Heart right ventricle (tissue), 16 donors: ENCODE measurements around the gene SBF2. TPM values are rescaled to one million over a fixed set of nuclear protein-coding genes. Genes with fewer than 3 reads are reported as not detected.

Source experiments
- ATAC-seq, 8 donors: fragments of 200-7000 bp; cut with Tn5 transposase; one replicate each; pipeline ENCODE4 v1.9.1; 2020; ENCODE audit warnings: mild to moderate bottlenecking in 8 of 8, moderate library complexity in 8 of 8, moderate number of reproducible peaks in 1 of 8
- DNase-seq, 2 donors: peaks; one replicate each; pipeline ENCODE4 v3.0.0-alpha.2; 2020
- H3K27ac ChIP-seq, 10 donors: fragments of 200-600 bp; sonication (generic) in 2 of 10; one replicate each; pipeline versions ENCODE4 v1.5.0 to v1.8.0; 2020 to 2022; ENCODE audit warnings: mild to moderate bottlenecking in 3 of 10
- H3K27me3 ChIP-seq, 7 donors: fragments of 200-600 bp; one replicate each; pipeline ENCODE4 v1.8.0; 2021 to 2022; ENCODE audit warnings: mild to moderate bottlenecking in 2 of 7
- H3K36me3 ChIP-seq, 9 donors: fragments of 200-600 bp; sonication (generic) in 1 of 9; one replicate each; pipeline versions ENCODE4 v1.5.0 to v1.8.0; 2020 to 2022; ENCODE audit warnings: mild to moderate bottlenecking in 2 of 9
- H3K4me1 ChIP-seq, 9 donors: fragments of 200-600 bp; sonication (generic) in 1 of 9; one replicate each; pipeline versions ENCODE4 v1.5.0 to v1.8.0; 2020 to 2022; ENCODE audit warnings: mild to moderate bottlenecking in 4 of 9
- H3K4me3 ChIP-seq, 10 donors: fragments of 200-600 bp; sonication (generic) in 2 of 10; one replicate each; pipeline versions ENCODE4 v1.5.0 to v1.8.0; 2020 to 2022; ENCODE audit warnings: mild to moderate bottlenecking in 7 of 10, moderate library complexity in 2 of 10
- H3K9me3 ChIP-seq, 11 donors: fragments of 200-600 bp in 10 of 11; sonication (generic) in 2 of 11; one replicate each; pipeline versions ENCODE4 v1.5.0 to v1.8.0; 2013 to 2022; ENCODE audit warnings: mild to moderate bottlenecking in 2 of 11, control low read depth in 1 of 11, moderate library complexity in 1 of 11
- WGBS, 2 donors: extraction: QIAGEN DNeasy Blood & Tissue Kit; methylation state at CpG; one replicate each; pipeline ENCODE4 v1.1.7; 2013; ENCODE audit warnings: inconsistent platforms in 1 of 2; 5-methylcytosine and 5-hydroxymethylcytosine counted together
- intact Hi-C, 10 donors: fragments of 100-400 bp; cut with DNase I; formaldehyde crosslinking; loops; one replicate each; pipeline versions ENCODE4 v1.11.1 to v1.14.2; 2022
- polyA plus RNA-seq, 2 donors: library from polyadenylated mRNA; stranded (reverse); fragments of 200-250 nt; gene quantifications; one replicate each; pipeline ENCODE4 v1.2.3, GENCODE V29; 2013
- total RNA-seq, 10 donors: library from RNA; stranded (reverse); fragmentation: NEBNext Ultra II Directional in 3 of 10; extraction: Animal tissue kit (Norgen Biotek cat#: 25700) in 3 of 10; gene quantifications; one replicate each; pipeline versions ENCODE4 v1.2.1 to v1.2.4, GENCODE V29; 2021 to 2023
- TF ChIP-seq, protein P1 (sequence below), 9 donors: fragments of 200-600 bp; sonication (generic) in 2 of 9; IDR thresholded peaks; one replicate each; pipeline versions ENCODE4 v1.5.0 to v1.8.0; 2021 to 2022; ENCODE audit warnings: antibody characterized with exemption in 9 of 9, mild to moderate bottlenecking in 5 of 9, moderate library complexity in 1 of 9
- donor health status: Arrhythmogenic right ventricular cardiomyopathy.
- donor health status: ischemic (EF 13 %, LVEDD 7.1; RV severe dilation, severe dysfunction).
- donor health status: healthy with polysubstance abuse.
- donor health status: DM: no; HTN: yes; CAD: no.
- donor health status: DM: no; HTN: no; CAD: no.
- donor health status: ischemic (EF 25% LVEDD 6.9; RV normal size, moderate dysfunction).
- donor health status: ischemic (EF 25% LVEDD 5.7; RV mildly dilated, moderate dysfunction).
- donor health status: healthy.
- donor health status: DM: yes; HTN: yes; CAD: no.
- donor health status: Ischemic cardiomyopathy.
- donor health status: ischemic (EF 35%, LVEDD 5.7; RV mildly dilated, moderate dysfunction).
- donor health status: nonischemic (EF 11% LVEDD 7.7; RV severe dilation, severe dysfunction).
- donor health status: DM: yes; HTN: yes; CAD: no.
- donor health status: PGD.
- donor health status: ischemic (EF 29% LVEDD 5.4; RV normal size, mild dysfunction).
- donor health status: nonischemic (EF 23%, LVEDD 6.1; RV moderate dilation, normal function).

SBF2 gene
- total and polyA plus RNA-seq, 12 donors = 8.9 to 27.1 (median 21.2) TPM

DNA sequence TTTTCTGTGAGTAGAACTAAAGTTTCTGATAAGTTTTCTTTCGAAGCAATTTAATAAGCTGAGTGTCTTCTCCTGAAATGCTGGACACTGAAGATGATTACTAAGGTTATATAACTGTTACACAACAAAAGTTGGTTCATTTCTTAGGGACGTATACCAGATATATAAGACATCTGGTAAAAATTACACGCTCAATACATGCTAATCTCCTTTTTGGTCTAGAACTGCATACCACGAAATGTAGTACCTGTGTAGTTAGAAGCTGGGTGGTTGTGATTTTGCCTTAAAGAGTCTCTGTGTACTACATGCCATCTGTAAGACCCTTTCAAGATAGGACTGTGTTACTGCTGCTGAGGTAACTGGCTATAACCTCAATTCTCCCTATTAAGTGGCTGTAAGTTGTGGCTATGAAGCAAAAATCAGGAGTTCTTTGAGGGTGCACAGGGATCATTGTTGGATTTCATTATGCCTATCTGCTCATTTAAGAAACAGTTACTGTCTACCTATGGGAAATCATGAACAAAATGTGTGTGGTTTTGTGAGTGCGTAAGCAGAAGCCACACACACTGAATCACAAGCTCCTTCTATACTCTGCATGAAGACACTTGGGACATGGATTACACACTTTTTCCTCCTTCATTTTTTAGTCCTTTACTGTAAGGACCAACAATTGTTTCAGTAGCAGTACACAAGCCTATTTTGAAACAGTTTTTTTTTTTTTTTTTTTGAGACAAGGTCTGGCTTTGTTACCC is 434.3 kb downstream of the SBF2 start:
- DNase-seq (no peak), ATAC-seq (no peak)
- Histone ChIP-seq H3K9me3 (no peaks in the 10 kb centered on the region), H3K36me3 (peaks cover 0 to 22% (median 16%) of the 10 kb centered on the region in 9 donors), H3K4me3 (no peak overlapping the region), H3K27ac (no peak overlapping the region), H3K4me1 (peaks cover 0 to 19% (median 13%) of the 10 kb centered on the region in 9 donors), H3K27me3 (no peaks in the 10 kb centered on the region)
- TF ChIP-seq, protein P1, sequence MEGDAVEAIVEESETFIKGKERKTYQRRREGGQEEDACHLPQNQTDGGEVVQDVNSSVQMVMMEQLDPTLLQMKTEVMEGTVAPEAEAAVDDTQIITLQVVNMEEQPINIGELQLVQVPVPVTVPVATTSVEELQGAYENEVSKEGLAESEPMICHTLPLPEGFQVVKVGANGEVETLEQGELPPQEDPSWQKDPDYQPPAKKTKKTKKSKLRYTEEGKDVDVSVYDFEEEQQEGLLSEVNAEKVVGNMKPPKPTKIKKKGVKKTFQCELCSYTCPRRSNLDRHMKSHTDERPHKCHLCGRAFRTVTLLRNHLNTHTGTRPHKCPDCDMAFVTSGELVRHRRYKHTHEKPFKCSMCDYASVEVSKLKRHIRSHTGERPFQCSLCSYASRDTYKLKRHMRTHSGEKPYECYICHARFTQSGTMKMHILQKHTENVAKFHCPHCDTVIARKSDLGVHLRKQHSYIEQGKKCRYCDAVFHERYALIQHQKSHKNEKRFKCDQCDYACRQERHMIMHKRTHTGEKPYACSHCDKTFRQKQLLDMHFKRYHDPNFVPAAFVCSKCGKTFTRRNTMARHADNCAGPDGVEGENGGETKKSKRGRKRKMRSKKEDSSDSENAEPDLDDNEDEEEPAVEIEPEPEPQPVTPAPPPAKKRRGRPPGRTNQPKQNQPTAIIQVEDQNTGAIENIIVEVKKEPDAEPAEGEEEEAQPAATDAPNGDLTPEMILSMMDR (IDR thresholded peaks at IDR 0.05) = no peak
- 86 to 87% methylated on average over 5 of the region's 5 CpGs for WGBS, 2 donors
- intact Hi-C loops = loop anchor here (5.0 to 10.0 kb wide), 8 partner anchors 102 to 465 kb away; partner anchors contain the start of gene ADM (in 4 of the 10)

DNA sequence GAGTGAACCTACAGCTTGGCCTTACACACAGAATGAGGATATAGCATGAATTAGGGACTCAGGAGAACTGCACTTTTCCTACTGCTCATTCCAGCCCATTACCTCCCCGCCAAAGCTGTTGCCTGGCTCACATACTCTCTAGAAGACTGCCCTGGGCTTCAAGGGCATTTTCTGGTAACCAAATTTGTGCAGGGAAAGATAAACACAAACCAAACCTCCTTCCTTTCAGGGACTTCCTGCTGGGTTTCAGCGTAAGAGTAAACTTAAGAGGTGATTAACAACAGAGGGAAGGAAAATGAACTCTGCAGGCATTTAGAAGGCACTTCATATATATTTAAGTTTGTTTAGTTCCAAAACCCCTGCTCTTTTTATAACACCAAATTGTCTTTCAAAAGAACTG is 435.2 kb downstream of the SBF2 start:
- 48 to 68% methylated on average over 2 of the region's 2 CpGs for WGBS, 2 donors
- DNase-seq (no peak), ATAC-seq (no peak)
- Histone ChIP-seq H3K4me1 (peaks cover 0 to 19% (median 14%) of the 10 kb centered on the region in 9 donors), H3K36me3 (peaks cover 0 to 28% (median 21%) of the 10 kb centered on the region in 9 donors), H3K9me3 (no peaks in the 10 kb centered on the region), H3K27me3 (no peaks in the 10 kb centered on the region), H3K4me3 (no peak overlapping the region), H3K27ac (no peak overlapping the region)
- TF ChIP-seq, protein P1 (IDR thresholded peaks at IDR 0.05) = no peak
- intact Hi-C loops = loop anchor here in 2 of 10 donors (5.0 to 10.0 kb wide), 2 partner anchors 356 to 448 kb away; partner anchors contain the start of gene ADM (in 1 of the 2)

DNA sequence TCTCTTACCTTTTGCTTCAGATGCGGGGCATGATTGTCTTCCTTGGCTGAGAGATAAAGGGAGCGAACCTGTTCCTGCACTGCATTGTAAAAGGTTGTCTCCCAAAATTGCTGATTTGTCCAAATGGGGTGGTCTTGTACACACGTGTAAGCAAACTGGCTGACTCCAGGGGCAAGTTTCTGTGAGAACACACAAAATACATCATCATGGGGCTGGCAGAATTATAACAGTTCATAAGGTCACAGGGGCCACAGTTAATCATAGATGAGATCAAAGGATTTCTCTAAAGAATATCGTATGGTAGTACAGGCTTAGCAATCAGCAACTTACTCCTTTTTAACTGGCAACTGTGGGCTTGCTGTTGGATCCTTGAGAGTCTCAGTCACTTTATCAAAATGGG is 435.8 kb downstream of the SBF2 start:
- TF ChIP-seq, protein P1 (IDR thresholded peaks at IDR 0.05) = no peak
- no peak for ATAC-seq
- intact Hi-C loops = loop anchor here in 2 of 10 donors (5.0 to 10.0 kb wide), 2 partner anchors 357 to 449 kb away; partner anchors contain the start of gene ADM (in 1 of the 2)
- Histone ChIP-seq H3K4me3 (no peak overlapping the region), H3K36me3 (peaks cover 0 to 32% (median 22%) of the 10 kb centered on the region in 9 donors), H3K27ac (no peak overlapping the region), H3K4me1 (peaks cover 0 to 19% (median 14%) of the 10 kb centered on the region in 9 donors), H3K27me3 (no peaks in the 10 kb centered on the region), H3K9me3 (no peaks in the 10 kb centered on the region)
- 72% methylated on average over 4 of the region's 4 CpGs for WGBS, 2 donors
- DNase-seq = no peak

DNA sequence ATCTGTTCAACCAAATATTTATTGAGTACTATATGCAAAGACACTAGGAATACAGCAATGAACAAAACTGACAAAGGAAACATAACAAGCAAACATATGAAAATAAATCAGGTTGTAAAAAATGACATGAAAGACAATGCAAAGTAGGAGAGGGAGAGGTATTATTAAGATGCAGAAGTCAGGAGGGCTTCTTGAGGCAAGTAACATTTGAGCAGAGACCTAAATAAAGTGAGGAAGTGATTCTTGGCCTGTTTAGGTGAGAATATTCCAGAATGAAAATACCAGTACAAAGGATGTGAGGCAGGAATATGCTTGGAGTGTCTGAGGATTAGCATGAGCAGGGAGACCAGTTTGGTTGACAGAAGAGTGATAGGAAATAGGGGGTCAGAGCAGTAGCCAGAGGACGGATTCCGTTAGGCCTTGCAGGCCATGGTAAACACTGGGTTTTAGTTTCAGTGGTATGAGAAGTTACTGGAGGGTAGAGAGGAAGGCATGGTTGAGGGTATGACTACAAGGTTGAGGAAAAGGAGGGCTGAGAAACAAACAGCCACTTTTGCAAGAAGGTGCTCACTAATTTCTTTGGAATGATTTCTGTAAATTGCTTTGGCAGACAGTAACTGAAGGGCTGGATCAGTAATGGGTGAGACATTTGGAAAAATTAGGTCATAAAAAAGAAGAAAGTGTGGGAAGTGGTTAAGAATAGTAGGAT is 438.3 kb downstream of the SBF2 start:
- 97 to 98% methylated on average over 2 of the region's 2 CpGs for WGBS, 2 donors
- no peak overlapping the region for H3K27ac ChIP-seq
- H3K4me1 ChIP-seq = peaks cover 0 to 19% (median 14%) of the 10 kb centered on the region in 9 donors
- peaks cover 0 to 51% (median 24%) of the 10 kb centered on the region in 9 donors for H3K36me3 ChIP-seq
- H3K27me3 ChIP-seq = no peaks in the 10 kb centered on the region
- DNase-seq (no peak), ATAC-seq (no peak)
- H3K9me3 ChIP-seq = no peaks in the 10 kb centered on the region
- intact Hi-C loops = loop anchor here in 2 of 10 donors (5.0 to 10.0 kb wide), 2 partner anchors 359 to 452 kb away; partner anchors contain the start of gene ADM (in 1 of the 2)
- H3K4me3 ChIP-seq = no peak overlapping the region
- TF ChIP-seq, protein P1 (IDR thresholded peaks at IDR 0.05) = no peak
